Retinal pigment epithelial cell (primary cell): ENCODE measurements around the gene SLC35B2.
A peak's percentile ranks its signal among the peaks of the same experiment; 100 is the strongest.

Experiments used
- DNase-seq: peaks from one replicate; pipeline ENCODE4 v3.0.0-alpha.2; 2010; ENCODE audit warnings: low read depth
- H3K4me3 ChIP-seq: 2 replicates; pipeline ENCODE4 v1.5.1; 2011; ENCODE audit warnings: mild to moderate bottlenecking, low read length, control low read depth, moderate library complexity
- TF ChIP-seq, protein P1 (sequence below): conservative IDR thresholded peaks from 2 replicates; pipeline ENCODE4 v1.5.1; 2011; ENCODE audit warnings: low read depth, low read length, control low read depth, inconsistent platforms

SLC35B2 gene

DNA sequence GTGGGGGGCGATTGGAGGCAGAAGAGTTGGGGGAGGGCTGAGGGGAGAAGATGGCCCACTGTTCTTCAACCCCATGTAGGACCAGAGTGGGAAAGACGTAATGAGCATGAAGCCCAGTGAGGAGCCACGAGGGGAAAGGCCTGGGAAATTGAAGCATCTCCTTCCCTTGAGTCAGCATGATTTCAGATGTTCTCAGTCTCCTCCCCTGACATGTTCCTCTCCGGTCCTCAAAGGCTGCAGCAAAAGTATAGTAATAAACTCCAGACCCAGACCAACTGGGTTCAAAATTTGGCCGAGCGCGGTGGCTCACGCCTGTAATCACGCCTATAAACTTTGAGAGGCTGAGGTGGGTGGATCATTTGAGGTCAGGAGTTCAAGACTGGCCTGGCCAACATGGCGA is 9.9 kb upstream of the SLC35B2 start:
- TF ChIP-seq, protein P1, sequence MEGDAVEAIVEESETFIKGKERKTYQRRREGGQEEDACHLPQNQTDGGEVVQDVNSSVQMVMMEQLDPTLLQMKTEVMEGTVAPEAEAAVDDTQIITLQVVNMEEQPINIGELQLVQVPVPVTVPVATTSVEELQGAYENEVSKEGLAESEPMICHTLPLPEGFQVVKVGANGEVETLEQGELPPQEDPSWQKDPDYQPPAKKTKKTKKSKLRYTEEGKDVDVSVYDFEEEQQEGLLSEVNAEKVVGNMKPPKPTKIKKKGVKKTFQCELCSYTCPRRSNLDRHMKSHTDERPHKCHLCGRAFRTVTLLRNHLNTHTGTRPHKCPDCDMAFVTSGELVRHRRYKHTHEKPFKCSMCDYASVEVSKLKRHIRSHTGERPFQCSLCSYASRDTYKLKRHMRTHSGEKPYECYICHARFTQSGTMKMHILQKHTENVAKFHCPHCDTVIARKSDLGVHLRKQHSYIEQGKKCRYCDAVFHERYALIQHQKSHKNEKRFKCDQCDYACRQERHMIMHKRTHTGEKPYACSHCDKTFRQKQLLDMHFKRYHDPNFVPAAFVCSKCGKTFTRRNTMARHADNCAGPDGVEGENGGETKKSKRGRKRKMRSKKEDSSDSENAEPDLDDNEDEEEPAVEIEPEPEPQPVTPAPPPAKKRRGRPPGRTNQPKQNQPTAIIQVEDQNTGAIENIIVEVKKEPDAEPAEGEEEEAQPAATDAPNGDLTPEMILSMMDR, result no peak
- H3K4me3 ChIP-seq, result no peak overlapping the region
- DNase-seq, result no peak

DNA sequence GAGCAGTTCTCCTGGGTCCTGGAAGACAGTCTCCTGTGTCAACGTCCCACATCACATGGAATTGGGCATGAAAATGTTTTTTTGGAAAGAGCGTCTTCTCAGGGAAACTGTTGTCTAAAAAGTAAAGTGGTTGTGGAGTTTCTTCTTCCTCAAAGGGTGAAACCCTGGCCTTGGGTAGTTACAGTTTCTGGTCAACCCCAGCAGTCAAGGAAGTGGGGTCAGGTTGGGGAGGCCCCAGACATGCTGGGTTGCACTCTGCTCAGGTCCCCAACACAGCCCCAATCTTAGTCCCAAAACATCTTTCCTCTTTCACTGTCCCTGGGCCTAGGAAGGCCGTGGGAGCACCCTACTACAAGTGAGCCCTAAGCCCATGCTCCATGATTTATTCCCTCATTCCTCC is 9.0 kb upstream of the SLC35B2 start:
- TF ChIP-seq, protein P1, result no peak
- no peak for DNase-seq
- H3K4me3 ChIP-seq, result no peak overlapping the region

DNA sequence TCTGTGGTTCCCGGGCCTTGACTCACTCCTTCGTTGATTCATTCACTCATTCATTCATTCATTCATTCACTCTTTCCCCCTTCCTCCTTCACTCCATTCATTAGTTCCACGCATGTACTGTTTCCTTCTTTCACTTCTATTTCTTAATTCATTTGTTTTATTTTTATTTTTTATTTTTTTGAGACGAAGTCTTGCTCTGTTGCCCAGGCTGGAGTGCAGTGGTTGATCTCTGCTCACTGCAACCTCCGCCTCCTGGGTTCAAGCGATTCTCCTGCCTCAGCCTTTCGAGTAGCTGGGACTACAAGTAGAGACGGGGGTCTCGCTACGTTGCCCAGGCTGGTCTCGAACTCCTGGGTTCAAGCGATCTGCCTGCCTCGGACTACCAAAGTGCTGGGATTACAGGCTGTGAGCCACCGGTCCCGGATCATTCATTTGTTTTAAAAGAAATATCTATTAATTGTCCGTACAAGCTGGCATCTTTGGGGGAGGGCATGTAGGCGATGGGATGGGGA is 8.4 kb upstream of the SLC35B2 start:
- peak overlapping the region; percentile 75 for H3K4me3 ChIP-seq
- no peak for DNase-seq
- TF ChIP-seq, protein P1, result no peak

DNA sequence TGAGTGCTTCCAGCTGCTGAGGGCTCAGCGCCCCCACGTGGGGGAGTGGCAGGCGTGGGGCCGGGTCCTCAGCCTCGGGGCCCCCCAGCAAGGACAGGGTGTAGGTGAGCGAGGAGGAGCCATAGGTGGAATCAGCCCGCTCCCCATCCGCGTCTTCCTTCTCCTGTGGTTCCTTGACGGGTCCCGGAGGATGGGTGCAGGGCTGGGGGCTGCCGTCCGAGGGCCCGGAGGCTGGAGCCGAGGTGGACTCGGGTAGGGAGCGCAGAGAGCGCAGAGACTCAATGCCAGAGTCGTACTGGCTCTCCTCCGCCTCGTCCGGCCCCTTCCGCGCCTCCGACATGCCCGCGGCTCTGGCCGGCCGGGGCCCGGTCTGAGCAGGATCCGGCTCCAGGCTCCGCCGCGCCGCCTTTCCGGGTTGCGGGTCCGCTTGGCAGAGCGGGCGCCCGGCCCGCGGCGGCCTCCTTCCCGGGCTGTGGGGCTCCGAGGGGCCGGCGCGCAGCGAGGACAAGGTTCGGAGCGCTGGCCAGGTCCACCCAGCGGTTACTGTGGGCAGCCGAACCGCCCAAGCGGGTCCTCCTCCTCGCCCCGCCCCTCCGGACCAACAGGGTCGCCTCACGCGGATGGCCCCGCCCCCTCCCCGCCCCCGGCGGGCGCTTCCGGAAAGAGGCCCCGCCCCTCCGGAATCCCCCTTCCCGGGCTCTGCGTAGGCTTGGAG is 7.8 kb upstream of the SLC35B2 start, which contains the start of gene NFKBIE:
NFKBIE (minus strand) TSS at position 545 of the 715 bp plus-strand sequence; CDS start at position 340, 205 bp downstream.
- TF ChIP-seq, protein P1, result peak; percentile 47
- DNase-seq, result no peak
- H3K4me3 ChIP-seq, result peak within 1 kb of the TSS; percentile 75

DNA sequence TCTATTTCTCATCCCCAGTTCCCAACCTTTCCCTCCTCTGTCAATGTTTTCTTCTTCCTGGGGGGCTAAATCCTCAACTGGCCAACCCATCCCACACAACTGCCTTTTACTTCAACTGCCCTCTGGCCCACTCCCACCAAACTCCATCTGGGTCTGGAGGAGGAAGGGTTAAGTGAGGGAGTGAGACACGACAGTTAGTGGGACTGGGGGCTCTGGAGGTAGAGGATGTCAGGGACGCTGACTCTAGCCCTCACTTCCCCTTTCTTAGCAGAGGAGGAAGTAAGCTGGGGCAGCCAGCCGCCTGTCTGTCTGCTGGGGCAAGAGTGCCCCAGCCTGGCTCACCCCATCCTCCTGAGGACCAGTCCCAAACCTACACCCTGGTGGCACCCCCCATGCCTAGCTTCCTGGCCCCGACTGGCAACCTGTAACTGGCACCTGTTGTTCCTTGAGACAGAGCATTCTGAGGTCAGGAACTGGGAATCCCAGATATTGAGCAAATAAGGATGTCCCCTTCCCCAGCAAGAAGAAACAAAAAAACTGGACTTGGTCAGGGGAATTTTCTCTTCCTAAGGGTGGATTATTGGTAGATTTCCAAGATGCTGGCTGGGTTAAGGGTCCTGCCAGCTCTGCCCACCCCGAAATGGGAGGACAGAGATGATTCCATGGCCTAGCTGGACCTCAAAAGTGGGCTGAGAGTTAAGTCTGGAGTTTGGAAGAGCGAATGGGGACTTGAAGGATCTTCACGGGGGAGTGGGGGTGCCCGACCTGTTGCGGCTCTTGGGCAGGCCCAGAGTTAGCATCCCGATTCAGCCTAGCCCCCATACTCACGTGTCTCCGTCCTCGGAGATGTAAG is 7.1 kb upstream of the SLC35B2 start:
- DNase-seq, result no peak
- peak overlapping the region; percentile 75 for H3K4me3 ChIP-seq
- TF ChIP-seq, protein P1, result no peak

DNA sequence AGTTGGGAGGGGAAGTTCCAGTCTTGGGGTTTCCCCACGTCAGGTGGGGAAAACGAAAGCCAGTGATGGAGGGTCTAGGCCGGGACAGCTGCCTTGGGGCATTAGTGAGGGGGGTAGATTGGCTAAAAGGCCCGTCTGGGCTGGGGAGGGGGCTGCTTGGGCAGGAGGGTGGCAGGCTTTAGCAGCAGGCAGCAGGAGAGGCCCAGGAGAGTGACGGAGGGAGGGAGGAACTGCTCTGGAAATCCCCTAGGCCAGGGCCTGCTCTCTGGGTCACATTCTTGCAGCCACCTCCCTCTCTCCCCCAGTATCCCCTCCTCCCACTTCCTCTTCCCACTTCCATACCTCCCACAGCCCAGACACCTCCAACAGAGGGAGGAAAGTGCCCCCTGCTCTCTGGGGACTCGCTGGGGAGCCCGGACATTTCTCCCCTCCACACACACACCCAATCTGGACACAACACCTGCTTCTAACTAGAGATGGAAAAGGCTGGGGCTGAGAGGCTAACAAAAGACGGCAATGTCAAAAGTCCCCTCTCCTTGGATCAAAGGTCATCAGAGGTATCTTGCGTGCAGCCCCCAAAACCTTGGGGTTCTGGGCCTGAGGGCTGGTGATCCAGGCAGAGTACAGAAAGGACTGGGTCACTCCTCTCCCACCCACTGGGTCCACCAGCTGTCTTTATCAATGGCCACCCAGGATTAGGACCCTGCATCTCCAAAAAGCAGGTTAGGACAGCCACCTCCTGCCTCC is 6.2 kb upstream of the SLC35B2 start:
- TF ChIP-seq, protein P1, result no peak
- H3K4me3 ChIP-seq, result peak overlapping the region; percentile 75
- no peak for DNase-seq
